Stimulated activated CD8-positive, alpha-beta memory T cell treated with anti-CD3 and anti-CD28 coated beads, Interleukin-7, amount 100 ng/mL, for 24 hours (primary cell): ENCODE results near the gene GNB1.

Source experiments
- DNase-seq: peaks from one replicate; pipeline ENCODE4 v3.0.0-alpha.2; 2020; ENCODE audit warnings: low read depth

Gene GNB1

DNA sequence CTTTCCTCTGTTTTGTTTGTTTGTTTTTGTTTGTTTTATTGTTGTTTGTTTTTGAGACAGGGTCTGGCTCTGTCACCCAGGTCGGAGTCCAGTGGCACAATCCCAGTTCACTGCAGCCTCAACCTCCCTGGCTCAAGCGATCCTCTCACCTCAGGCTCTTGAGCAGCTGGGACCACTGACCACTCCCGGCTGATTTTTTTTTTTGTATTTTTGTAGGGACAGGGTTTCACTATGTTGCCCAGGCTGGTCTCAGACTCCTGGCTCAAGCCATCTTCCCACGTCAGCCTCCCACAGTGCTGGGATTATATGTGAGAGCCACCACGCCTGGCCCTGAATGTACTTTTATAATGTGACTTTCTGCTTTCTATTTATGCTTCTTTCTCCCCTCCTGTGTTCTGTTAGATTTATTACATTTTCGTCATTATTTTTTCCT, 19.2 kb upstream of the GNB1 start:
- DNase-seq, result no peak

DNA sequence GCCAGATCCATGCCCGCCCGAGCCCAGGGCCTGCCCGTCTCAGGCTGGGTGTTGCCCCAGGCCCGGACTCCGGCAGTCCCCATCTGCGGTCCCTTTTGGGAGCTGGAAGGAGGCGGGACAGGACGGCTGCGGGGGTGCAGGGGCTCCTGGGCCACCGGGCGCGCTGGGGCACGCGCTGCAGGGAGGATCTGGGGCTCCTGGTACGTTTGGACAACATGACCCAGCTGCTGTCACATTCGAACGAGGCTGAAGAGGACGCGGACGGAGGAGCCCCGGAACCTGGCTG, 17.6 kb upstream of the GNB1 start:
- no peak for DNase-seq

DNA sequence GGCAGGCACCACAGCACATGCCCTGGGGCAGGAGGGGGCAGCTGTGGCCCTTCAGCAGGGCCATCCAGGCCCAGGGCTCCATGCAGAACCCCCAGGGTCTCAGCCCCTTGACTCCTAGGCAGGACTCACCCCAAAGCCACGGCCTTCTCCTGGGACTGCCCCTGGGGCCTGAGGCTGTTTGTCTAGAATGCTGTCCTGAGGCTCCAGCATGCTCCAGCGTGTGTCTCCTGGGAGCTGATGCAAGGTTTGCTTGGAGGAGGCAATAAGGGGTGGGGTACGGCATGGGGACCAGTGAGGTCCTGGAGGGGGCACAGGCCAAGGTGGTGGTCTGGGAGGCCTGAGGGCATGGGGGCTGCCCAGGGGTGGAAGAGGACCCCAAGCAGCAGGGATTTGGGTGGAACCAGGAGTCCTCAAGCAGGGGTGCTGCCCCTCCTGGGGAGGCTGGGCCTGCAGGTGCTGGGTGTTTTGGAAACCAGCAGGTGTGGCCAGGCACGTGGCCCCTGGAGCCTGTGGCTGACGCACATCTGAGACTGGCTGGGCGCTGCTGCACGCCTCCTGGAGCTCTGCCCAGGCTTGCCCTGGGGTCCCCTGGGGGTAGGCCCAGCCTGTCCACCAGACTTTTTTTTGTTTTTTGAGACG, 16.3 kb upstream of the GNB1 start:
- DNase-seq, result no peak

DNA sequence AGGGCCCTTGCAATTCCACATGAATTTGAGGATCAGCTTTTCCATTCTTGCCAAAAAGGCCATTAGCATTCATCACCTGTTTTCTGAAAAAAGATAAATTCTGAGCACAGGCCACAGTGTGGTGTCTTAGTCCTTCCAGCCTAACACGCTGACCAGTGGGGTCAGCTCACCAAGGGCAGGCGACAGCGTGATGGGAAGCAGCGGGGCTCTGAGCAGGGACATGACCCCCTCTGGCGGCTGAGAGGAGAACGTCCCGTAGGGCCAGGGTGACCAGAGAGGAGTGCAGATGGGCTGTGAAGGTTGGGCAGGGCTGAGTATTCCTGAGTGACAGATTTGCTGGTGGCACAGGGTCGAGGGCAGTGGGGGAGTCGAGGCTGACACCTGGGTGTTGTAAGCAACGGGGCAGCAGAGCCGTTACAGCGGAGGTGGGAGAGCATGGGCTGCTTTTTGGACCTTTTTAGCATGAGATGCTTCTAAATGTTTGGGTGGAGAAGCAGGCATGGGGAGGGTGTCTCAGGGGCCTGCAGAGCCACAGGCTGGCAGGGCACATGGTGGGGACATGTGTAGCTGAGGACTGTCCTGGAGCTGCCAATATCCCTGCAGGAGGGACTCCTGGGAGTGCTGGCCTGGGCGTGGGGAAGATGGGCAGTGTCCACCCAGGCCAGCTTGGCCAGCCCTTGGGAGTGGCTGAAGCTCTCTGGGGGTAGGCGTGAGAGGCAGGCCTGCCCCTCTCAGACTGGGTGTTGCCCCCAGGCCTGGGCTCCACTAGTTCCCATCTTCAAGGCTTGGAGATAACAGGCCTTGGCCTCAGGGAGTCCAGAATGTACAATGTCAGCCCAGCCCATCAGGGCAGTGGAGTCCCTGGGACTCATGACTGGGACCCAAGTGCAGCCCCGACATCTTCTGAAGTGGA, 15.6 kb upstream of the GNB1 start:
- peak; percentile 41 for DNase-seq

DNA sequence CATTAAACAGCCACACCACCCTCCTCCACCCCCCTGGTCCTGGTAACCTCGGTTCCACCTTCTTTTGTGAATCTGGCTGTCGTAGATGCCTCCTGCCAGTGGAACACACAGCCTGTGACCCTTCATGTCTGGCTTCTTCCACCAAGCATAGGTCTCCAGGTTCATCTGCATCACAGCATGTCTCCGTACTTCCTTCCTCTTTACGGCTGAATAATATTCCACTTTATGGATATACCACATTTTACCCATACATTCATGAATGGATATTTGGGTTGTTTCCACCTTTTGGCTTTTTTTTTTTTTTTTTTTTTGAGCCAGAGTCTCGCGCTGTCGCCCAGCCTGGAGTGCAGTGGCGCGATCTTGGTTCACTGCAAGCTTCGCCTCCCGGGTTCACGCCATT, 12.3 kb upstream of the GNB1 start:
- no peak for DNase-seq

DNA sequence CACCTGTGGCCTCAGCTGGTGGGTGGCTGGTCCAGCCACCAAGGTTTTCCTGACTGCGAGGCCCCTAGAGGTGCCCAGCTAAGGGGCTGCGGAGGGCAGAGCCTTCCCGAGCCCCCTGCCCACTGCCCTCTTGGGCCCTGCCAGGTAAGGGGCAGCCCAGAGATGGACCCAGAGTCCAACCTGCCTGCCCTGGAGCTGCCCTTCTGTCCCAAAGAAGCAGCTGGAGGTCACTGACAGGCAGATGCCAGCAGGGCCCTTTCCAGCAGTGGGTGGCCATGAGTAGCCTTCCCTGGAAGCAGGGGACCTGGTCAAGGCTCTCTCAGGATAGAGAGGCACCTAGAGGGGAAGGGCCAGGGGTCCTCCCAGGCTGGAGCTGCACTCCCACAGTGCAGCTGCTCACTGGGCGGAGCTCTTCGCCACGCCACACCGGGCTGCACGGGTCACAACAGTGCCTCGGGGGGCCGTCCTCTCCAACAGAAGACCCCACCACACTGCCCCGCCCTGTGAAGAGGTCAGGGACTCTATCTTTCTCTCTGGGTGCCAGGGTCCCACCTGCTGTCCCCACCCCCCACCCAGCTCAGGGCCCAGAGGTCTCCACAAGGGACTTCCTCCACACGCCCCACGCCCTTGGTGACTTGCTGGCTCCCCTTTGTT, 10.9 kb upstream of the GNB1 start:
- no peak for DNase-seq

DNA sequence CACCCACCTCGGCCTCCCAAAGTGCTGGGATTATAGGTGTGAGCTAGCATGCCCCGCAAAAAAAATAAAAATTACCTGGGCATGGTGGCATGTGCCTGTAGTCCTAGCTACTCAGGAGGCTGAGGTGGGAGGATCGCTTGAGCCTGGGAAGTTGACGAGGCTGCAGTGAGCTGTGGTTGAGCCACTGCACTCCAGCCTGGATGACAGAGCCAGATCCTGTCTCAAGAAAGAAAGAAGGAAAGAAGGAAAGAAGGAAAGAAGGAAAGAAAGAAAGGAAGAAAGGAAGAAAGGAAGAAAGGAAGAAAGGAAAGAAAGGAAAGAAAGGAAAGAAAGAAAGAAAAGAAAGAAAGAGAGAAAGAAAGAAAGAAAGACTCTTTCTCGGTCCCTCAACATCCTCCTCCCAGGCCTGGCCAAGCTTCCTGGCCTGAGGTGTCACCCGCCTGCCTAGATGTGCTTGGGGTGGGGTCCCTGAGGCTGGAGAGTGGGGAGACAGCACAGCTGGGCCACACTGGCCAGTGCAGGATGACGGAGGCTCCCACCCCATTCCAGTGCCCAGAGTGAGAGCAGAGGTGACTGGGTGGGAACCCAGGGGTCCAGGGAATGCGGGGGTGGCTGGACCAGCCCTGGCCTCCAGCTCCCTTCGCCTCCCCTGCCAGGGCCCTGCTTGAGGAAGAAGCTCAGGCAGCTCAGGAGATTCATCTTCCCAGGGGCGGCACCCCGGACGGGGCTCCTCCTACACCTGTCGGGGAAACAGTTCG, 10.2 kb upstream of the GNB1 start:
- DNase-seq, result no peak

DNA sequence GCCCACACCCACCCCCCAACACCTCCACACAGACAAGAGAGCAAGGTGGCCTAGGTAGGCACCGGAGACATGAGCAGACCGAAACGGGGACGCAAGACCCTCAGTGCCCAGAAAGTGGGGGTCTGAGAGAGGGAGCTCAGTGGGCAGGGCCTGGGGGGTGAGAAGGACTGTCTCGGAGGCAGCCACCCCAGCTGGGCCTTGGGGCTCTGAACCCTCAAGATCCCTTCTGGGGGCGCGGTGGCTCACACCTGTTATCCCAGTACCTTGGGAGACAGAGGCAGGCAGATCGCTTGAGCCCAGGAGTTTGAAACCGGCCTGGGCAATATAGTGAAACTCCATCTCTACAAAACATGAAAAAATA, 9.1 kb upstream of the GNB1 start:
- no peak for DNase-seq

DNA sequence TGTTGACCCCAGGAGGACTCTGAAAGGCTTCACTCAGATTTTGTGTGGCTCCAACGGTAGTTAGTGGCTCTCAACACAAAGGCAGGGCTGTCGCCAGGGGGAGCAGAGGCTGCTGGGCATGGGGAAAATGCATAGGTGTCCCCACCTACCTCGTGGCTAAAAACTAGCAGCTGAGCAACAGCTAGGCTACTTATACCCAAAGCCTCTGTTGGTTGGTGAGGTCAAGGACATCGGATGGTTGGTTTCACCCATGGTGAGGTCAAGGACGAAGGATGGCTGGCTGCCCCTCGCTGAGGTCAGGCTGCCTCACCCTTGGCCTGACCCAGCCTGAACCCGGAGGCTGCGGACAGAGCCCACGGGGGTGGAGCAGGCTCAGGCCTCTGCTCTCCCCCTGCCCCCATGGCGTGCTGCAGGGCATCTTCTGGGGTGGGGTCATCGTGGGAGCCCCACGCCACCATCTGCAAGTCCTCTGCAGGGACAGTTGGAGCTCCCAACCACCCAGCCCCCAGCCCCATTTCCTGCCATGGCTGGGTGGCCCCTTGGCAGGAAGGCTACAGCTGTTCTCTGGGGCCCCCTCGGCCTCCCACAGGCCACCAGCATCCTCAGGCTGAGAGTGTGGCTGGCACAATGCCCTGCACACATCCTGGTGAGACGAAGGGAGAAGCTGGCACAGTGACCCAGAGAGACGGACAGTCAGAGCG, 8.5 kb upstream of the GNB1 start:
- DNase-seq, result no peak

DNA sequence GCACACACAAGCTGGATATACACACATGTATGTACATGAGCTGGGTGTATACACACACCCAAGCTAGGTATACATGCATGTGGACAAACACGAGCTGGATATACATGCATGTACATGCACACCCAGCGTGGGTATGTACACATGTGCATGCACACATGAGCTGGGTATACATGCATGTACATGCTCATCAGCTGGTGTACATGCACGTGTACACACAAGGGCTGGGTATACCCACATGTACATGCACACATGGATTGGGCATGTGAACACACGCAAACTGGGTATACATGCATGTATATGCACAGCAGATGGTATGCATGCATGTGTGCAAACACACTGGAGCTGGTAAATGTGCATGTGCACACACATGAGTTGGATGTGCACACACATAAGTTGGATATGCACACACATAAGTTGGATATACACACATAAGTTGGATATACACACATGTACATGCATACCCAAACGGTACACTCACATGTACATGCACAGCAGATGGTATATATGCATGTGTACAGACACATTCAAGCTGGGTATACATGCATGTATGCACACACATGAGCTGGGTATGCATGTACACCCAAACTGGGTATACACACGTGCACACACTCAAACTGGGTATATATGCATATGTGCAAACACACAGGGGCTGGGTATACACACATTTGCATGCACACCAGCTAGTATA, 7.5 kb upstream of the GNB1 start:
- no peak for DNase-seq

DNA sequence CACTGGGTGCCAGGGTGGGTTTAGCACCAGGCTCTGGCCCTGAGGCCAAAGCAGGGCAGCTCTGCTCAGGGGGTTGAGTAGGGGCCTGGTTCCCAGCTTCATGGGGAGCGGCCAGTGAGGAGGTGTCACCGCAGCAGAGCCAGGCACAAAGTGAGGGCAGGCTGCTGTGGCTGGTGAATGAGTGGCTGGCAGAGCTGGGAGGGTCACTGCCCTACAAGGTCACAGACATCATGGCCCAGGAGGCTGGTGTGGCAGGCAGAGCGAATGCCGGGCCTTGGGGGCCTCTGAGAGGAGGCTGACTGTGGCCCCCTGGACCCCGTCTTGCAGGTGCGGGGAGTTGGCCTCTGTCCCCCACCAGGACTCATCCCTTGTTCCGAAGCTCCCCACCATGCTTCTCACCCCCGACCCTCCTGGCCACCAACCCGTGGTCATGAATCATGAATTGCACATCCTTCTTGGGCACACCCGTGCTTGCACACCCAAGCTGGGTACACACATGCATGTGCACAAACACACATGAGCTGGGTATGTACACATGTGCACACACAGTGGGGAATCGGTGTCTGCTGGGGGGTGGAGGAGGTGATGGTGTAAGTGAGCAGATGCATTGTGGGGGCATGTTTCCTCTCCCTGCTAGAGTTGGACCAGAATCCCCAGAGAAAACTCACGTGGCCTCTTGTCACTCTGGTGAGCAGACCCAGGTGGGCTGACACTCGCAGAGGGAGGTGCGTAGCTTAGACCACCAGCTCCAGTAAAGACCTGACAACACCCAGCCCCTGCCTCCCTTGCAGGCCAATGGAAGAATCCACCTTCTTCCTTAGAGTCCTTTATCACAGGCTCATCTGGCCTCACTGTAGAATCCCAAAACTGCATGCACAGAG, 4.8 kb upstream of the GNB1 start:
- DNase-seq, result no peak

DNA sequence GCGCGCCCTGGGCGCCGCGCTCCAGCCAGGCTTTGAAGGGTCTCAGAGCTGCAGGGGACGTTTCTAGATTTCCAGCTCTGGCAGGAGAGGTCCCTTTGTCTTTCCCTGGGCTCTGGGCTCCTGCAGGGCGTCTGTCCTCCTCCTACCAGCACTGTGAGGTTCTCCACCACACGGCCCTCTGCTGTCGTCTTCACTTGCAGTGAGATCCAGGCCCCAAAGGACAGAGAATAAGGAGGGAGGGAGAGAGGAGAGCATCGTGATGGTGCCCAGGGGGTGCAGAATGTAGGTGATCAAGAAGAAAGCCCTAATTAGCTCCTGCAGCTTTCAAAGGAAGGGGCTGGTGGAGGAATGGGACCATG, 4.2 kb upstream of the GNB1 start:
- DNase-seq, result no peak

DNA sequence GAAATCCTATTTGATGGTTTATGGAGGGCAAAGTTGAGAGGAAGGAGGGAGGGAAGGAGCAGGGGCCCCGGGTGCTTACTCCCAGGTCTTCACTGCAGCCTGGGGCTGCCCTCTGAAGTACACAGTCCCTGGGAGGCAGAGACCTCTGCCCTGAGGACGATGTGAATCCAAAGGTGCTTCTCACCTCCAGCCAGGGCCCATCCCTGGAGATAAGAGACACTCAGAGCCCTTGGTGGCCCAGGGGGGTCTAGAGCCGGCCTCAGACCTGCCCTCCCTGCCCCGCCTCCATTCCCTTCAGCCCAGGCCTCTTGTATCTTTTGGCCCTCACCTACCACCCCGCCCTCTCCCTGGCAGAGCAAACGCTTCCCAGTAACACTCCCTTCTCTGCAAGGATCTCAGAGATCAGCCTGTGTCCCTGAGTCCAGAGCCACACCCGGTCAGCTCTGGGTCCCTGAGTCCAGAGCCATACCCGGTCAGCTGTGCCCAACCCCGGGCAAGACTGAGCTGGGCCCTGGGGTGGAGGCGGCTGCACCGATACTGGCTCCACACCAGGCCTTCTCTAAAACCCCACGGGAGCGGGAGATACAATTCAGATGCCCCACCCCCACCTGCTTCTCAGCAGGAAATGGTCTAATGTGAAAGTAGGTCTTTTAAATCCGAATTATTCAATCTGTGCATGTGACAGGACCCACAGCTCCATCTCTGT, 3.6 kb upstream of the GNB1 start:
- no peak for DNase-seq

DNA sequence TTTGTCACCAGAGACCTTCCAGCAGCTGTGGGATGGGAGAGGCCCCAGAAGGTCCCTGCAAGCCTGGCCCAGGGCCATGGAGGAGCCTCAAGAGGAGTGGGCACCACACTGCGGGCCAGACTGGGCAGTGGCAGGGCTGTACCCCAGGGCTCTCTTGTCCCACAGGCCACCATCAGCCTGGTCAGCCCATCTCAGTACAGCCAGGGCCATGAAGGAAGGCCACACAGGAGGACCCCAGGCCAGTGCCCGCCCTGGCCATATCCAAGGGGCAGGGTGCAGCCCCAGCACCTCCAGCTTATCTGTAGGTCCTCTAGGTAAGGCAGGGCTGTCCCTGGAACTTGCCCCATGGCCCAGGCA, 3.1 kb upstream of the GNB1 start:
- no peak for DNase-seq

DNA sequence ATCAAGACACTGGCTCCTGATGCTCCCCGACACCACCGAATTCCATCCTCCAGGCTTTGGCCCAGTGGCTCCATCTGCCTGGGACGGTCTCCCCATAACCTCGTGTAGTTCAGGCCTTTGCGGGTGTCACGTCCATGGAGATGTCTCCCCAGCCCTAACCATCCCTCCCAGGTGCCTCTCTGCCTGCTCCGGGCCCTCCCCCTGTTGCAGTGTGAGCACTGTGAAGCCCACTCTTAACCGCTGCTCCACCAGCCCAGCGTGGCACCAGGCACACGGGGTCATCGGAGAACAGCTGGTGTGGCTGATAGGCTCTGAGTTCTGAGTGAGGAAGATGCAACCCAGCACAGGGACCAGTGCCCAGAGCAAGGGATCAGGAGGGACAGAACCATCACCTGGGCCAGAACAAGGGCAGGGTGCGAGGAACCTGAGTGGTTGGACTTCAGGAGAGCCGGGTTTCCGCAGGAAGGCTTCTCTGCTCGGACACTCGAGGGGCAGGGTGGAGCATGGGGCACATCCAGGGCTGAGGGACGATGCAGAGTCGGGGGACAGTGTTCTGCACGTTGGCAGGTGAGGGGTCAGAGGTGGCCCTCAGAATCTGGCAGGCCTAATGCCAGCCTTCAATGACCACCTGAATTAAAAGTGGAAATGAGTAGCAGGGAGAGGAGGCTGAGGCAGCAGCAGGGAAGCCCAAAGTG, 2.6 kb upstream of the GNB1 start:
- DNase-seq, result no peak

DNA sequence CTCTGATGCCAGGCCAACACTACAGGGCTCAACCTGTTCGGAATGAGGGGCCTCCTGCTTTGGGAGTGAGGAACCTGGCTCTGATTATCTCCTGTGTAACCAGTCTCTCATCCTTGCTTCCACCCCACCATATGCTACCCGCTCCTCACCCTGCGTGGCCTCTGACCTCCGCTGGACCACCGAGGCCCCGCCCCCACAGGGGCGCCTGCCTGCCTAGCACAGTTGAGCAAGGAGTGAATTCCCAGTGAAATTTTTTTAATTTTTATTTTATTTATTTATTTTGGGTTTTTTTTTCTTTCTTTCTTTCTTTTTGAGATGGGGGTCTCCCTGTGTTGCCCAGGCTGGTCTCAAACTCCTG, 1.9 kb upstream of the GNB1 start:
- no peak for DNase-seq

DNA sequence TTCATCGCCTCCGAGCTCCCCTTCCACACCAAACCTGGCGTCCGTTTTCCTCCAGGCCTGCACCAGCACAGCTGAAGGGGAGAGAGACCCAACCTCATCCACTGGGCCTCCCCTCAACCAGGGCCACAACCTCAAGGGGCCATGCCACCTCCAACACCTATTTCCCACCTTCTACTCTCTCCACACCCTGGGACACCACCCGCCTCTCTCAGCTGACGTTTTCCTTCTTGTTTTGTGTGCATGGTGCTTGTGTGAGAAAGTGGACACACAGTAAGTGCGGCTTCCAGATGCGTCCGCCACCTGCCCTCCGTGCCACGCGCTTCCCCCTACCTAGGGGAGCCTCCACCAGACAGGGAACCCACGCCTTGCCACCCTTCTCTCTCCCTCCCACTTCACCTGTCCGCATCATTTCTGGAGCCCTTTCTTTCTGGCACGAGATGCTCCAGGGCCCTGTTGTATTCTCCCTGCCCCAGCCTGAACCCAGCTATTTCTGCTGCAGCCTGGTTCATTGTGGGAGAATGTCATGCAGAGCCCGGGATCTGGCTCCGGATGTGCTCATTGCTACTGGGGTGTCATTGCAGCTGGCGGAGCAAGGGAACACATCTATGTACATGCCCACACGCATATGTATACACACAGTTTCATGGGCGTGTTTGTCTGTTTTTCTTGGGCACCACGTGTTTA, 1.3 kb upstream of the GNB1 start:
- no peak for DNase-seq

DNA sequence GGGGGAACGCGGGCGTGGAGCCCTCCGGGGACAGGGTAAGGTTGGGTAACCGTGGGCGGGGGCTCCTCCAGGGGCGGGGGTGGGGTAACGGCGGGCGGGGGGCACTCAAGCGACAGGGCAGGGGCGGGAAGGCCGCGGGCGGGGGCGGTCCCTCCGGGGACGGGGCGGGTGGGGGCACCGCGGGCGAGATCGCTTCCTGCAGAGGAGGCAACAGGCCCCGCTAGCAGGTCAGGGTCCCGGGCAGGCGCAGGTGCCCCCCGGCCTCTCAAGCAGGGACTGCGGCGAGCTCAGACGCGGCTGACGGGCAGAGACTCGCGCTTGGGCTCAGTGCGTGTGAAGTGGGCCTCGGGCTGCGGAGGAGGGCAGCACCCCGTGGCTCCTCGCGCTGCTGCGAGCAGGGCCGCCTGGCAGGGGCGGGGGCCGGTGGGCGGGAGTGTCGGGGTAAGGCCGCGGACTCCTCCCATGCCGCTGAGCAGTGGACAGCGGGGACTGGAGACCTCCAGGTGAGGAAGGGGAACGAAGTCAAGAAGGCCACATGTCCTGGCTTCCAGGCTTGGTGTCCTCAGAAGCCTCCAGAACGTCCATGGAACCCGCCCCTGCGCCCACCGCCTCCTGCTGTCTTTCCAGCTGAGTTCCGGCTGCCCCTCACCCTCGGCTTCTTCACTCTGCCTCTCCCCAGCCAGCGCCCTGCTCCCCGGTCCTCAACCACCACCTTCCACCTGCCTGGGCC, 627 bp upstream of the GNB1 start:
- DNase-seq, result peak; percentile 43
